GM18519 (cell line): ENCODE results near the gene KIF26B.

Source experiments
- ATAC-seq: cut with Tn5 transposase; IDR thresholded peaks from one replicate; pipeline ENCODE4 v1.9.1; 2021; ENCODE audit warnings: mild to moderate bottlenecking, moderate library complexity; ENCODE audit not compliant: unreplicated experiment, low FRiP score

Gene KIF26B

DNA sequence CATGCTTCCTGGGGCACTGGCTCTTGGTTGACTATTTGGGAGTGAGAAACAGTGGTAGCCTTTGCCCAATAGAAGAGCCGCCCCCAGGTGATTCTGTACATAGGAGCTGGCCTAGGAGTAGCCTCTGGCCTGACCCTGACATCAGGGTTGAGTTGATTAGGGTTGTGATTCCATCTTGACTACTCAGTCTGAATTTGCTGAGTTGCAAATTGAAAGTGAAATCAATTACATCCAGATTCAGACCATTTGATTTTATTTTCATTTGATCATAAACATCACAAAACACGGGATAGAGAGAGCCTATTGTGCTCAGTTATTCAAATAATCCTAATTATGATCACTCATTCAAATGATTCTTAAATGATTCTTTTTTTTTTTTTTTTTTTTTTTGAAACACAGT is 253.2 kb downstream of the KIF26B start:
- ATAC-seq, result no peak

DNA sequence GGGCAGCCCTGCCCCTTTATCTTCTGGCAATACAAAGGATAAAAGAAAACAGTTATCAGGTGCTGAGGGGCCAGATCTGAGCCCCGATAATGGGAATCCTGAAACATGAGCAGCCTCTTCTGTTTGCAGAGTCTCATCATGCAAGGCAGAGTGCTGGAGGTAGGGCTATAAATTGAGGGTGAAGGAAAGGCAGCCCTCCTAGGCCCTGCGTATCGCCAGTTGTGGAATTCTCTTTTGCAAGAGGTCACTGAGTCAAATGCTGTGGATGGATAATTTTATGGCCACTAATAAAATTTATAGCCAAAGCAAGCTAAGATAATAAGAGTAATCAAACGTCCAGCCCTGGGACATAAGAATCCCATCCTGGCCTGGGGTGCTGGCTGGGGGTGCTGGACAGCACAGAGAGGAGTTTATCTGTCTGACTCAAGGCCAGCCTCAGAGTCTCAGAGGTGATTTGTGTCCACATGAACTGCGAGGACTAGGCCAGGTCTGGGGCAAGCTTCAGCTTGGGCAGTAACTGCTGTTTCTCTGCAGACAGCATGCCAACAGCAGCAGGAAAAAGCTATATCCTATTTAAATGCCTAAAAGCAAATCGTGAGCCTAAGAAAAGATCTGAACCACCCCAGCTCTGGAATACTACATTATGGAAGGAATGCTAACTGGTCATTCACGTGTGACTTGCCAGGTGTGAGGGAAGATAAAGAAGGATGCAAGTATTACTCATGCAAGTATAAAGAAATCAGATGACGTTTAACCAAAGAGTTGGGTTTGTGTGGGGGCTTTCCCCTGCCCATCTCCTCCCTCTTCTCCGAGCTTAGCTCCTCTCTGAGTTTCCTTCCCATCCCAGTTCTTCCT is 254.8 kb downstream of the KIF26B start:
- no peak for ATAC-seq

DNA sequence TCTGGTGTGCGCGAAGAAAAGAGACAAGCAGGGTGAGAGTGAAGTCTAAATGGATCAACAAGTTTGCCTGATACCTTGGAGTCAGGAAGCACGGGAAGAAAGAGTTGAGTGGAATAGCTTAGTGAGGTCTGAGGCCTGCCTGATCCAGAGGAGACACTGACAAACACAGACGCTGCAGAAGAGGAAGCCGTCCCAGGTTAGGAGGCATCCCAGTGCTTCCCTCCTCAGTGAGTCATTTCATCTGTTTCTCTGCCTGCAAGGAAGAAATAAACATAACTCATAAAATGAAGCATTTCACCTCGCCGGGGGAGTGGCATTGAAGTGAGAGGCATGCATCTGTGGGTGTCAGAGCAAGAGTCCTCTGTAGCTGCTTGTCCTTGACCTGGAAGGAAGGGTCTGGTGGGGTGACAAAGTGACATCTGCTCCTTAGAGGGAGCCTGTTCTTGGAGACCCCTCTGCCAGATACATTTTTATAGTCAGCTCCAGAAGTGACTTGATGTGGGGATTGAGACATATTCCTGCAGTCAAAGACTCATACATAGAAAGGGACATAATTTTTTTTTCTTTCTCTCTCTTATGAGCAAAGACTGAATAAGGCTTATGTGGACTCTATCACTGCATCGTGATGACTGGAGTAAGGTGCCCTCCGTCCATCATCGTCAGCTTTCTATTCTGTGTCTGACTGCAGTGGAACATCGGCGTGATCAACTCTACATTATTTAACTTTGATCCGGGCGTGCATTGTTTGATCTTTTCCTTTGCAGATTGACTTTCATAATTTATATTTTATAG is 256.7 kb downstream of the KIF26B start:
- no peak for ATAC-seq

GRCh38 chr1:245412306-245412705 is 257.5 kb downstream of the KIF26B start:
- no peak for ATAC-seq

- no peak for ATAC-seq
Observed at GRCh38 chr1:245416781-245417180, 262.0 kb downstream of the KIF26B start.

DNA sequence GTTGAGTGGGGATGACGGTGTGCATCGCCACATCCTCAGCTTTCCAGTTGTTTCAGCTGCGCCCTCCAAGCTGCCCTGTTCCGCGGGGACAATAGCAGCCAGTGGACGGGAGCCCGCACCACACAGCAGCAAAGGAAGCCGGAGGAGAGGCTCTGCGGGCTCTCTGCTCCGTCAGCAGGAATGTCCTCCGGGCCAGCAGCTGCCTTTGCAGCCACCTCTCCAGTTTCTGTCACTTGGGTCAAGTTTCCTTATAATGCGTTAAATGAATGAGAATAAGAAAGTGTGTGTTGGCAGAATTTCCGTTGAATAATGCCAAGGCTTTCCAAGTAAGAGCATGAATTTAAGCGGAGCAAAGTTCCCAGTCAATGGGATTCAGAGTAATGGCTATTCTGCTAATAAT is 263.3 kb downstream of the KIF26B start:
- ATAC-seq, result no peak

GRCh38 chr1:245419461-245419978 is 264.7 kb downstream of the KIF26B start:
- no peak for ATAC-seq

DNA sequence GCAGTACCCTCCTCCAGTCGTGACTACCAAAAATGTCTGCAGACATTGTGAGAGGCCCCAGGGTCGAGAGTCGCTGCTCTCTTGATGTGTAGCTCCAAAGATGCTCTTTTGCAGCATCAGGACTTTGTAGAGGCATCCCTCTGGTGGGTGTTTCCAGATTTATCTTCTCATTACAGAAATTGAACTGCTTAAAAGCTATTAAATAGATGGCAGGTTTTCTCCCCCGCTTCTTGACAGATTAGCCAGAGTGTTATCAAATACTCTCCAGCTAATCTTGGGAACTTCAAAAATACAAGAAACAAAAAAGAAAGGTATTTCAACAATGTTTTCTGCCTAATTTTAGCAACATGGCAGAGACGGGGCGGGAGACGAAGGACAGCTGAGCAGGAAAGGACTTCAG is 265.2 kb downstream of the KIF26B start:
- ATAC-seq, result no peak

DNA sequence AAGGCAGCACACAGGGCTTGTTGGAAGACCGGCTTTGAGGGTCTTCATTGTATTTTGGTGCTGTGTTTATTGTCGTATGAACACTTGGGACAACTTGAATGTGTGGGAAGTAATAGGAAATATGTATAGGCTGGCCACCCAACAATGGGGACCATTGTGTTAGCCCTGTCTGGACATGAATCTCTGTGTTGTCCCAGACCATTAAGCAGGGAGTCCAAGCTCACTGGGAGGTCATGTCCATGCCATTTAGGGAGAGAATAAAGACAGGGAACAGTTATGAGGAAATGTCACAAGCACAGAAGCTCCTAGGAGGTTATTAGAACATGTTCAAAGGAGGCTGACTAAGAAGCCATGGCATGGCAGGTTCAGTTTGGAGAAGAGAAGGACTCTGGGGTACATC is 266.1 kb downstream of the KIF26B start:
- ATAC-seq, result no peak

DNA sequence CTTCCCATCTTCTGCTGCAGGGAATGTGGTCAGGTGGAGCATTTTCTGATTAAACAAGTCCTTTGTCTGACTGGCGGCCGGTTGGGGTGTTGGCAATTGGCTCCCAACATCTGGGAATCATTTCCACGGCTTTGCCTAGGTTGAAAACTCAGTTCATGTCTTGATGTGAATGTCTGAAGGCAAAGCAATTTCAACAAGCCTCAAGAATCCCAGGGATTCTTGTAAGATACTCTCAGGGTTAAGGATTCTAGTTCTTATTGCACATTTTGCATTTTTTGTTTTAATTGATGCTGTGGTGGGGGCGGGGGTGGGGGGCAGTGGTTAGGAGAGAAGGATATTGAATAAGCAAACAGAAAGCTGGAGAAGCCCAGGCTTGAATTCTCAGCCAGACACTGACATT is 273.9 kb downstream of the KIF26B start:
- no peak for ATAC-seq

DNA sequence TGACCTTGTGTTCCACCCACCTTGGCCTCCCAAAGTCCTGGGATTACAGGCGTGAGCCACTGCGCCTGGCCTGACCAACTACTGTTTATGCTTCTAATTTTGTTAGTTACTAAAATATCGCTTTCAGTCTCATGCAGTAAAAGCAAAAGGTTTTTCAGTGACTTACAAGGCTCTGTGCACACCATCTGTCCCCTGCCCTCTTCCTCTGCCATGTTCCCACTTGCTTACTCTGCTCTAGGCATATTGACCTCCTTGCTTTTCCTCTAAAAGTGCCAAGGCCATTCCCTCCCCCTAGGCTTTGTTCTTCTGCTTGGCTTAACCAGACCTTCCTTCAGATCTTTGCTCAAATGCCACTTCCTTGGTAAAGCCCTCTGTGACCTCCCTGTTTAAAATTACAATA is 276.9 kb downstream of the KIF26B start:
- no peak for ATAC-seq

- ATAC-seq, result no peak
Observed at GRCh38 chr1:245432228-245432875, 277.6 kb downstream of the KIF26B start.

- ATAC-seq, result no peak
Observed at GRCh38 chr1:245433561-245433960, 278.8 kb downstream of the KIF26B start.

DNA sequence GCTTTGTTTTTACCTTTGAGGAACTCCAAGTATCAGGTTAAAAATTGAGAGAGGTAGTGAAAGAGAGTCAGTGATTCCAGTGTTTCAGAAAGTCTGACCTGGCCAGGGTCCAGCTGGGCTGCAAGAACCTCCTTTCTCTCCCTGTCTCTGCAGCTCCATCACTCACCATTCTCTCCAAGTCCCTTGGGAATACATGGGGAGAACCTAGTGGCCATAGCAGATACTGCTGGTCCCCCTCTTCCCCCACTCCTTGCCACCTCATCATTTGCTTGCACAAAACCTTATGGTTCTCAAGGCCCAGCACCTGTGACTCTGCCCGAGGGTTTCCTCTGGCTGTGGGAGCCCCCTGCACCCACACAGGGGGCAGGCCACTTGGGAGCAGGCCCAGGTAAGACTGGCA is 279.5 kb downstream of the KIF26B start:
- no peak for ATAC-seq

DNA sequence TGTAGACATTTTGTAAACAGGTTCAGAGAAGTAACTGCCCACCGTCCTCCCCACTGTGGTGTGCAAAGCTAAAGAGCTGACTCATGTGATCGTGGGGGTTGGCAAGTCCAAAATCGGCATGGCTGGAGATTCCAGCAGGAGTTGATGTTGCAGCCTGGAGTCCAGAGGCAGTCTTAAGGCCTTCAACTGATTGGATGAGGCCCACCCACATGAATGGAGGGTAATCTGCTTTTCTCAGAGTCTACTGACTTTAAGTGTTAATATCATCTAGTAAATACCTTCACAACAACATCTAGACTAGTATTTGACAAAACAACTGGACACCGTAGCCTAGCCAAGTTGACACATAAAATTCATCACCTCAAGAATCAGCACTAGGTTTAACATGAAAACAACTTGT is 281.6 kb downstream of the KIF26B start:
- no peak for ATAC-seq

GRCh38 chr1:245437369-245438062 is 282.7 kb downstream of the KIF26B start:
- no peak for ATAC-seq

DNA sequence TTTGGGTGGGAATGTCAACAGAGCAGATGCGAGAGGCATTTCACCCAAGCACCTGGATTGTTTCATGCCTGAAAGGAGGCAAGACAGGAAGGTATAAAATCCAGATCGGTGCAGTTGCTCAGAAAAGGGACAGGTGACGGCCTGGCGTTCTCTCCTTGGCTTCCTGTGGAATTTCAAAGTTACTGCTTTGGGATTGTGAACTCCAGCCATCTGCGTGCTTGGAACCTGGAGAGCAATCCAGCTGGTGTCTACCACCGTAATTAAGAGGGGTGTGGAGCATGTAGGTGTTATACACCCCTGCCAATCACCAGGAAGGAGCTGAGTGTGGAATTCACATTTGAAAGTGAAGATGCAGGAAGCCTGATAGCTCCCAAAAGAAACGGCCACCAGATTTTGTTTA is 286.1 kb downstream of the KIF26B start:
- no peak for ATAC-seq

GRCh38 chr1:245441689-245442088 is 286.9 kb downstream of the KIF26B start:
- no peak for ATAC-seq

DNA sequence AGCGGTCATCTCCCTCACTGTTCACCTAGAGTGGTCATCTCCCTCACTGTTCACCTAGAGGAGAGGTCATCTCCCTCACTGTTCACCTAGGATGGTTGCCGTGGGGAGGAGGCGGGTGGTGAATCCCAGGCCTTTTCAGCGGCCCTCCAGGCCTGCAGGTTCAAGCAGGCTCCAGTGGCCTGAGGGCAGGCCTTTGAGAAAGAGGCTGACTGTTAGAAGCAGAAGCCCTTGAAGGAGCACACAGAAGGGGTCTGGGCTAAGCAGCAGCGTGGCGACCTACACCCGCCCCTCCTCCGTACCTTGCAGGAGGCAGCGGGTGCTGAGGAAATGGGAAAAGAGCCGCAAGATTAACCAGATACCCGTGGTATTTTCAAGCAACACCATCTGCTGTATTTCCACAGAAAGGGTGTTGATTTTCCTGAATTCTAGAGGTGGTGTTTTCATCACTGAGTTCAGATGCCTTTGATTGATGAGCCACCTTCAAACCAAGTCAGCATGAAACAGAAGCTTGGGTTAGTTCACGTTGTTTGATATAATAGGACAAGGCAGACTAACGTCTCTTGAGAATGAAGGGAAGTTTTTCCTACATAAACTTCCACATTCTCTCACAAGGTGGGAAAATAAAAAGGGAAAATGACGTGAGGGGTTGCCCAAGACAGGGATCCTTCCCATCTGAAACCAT is 289.5 kb downstream of the KIF26B start:
- ATAC-seq, result no peak

DNA sequence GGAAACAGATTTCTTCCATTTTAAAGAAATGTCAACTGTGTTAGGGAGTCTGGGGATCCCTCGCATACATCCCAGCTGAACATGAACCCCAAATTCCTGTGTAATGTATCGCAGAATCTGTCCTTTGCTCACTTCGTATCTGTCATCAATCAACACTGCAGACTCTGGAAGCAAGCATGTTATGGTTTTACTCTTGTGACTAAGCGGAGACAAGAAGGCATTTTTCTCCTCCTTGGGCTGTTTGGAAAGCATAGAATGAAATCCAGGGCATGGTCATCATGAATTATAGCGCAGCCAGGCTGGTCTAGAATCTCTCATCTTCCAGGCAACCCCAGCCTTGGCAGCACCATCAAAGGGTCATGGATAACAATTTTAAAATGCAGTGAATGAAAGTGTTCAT is 290.2 kb downstream of the KIF26B start:
- no peak for ATAC-seq
